Lower lobe of right lung (tissue), 2 donors: Measurements from ENCODE around the gene CACNB2. TPM values are rescaled to one million over a fixed set of nuclear protein-coding genes. Genes with fewer than 3 reads are reported as not detected.

Experiments
- ATAC-seq, 2 donors: fragments of 200-7000 bp; cut with Tn5 transposase; one replicate each; pipeline ENCODE4 v1.9.1; 2020 to 2022; ENCODE audit warnings: mild to moderate bottlenecking in 2 of 2, moderate library complexity in 2 of 2
- DNase-seq: peaks from one replicate; pipeline ENCODE4 v3.0.0-alpha.2; 2020
- H3K27ac ChIP-seq: fragments of 200-600 bp; one replicate; pipeline ENCODE4 v1.8.0; 2022
- H3K27me3 ChIP-seq: fragments of 200-600 bp; one replicate; pipeline ENCODE4 v1.8.0; 2022; ENCODE audit warnings: low read depth
- H3K36me3 ChIP-seq: fragments of 200-600 bp; one replicate; pipeline ENCODE4 v1.8.0; 2022; ENCODE audit warnings: mild to moderate bottlenecking
- H3K4me1 ChIP-seq: fragments of 200-600 bp; one replicate; pipeline ENCODE4 v1.8.0; 2022
- H3K4me3 ChIP-seq: fragments of 200-600 bp; one replicate; pipeline ENCODE4 v1.8.0; 2022; ENCODE audit warnings: mild to moderate bottlenecking
- H3K9me3 ChIP-seq: fragments of 200-600 bp; one replicate; pipeline ENCODE4 v1.8.0; 2022
- intact Hi-C: fragments of 100-400 bp; cut with DNase I; formaldehyde crosslinking; loops from one replicate; pipeline ENCODE4 v1.11.0; 2022
- total RNA-seq: library from RNA; stranded (reverse); fragmentation: NEBNext Ultra II Directional; extraction: Animal tissue kit (Norgen Biotek cat#: 25700); gene quantifications from one replicate; pipeline ENCODE4 v1.2.1, GENCODE V29; 2021
- TF ChIP-seq, protein P1 (sequence below): fragments of 200-600 bp; IDR thresholded peaks from one replicate; pipeline ENCODE4 v1.8.0; 2022; ENCODE audit warnings: antibody characterized with exemption, mild to moderate bottlenecking
- donor health status: DM: no; HTN: yes; CAD: no; lungs with severe emphysema.

CACNB2 gene
- total RNA-seq, 1 donor from 2014 or later: 1.4 TPM

DNA sequence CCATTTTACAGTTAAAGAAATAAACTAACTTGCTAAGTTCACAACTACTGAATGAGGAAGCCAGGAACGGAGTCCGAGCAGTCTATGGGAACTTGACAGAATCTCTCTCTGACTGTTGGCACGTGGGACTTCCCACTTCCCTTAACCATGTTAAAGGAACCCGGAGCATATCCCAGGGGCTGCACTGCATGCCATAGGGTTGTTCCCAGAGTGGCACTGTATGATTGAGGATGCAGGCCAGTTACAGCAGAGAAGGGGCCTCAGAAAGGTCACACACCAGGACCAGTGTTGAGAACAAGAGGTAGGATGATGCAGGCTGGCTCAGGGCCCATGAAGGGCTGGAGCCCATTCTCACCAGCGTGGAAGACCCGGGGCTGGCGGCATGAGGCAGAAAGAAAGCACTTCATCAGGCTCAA is 309.4 kb downstream of the CACNB2 start:
- no peaks in the 10 kb centered on the region for H3K9me3 ChIP-seq
- DNase-seq: no peak
- H3K27ac ChIP-seq: no peak overlapping the region
- H3K36me3 ChIP-seq: no peaks in the 10 kb centered on the region
- H3K27me3 ChIP-seq: no peaks in the 10 kb centered on the region
- intact Hi-C loops: no loop called here
- TF ChIP-seq, protein P1, sequence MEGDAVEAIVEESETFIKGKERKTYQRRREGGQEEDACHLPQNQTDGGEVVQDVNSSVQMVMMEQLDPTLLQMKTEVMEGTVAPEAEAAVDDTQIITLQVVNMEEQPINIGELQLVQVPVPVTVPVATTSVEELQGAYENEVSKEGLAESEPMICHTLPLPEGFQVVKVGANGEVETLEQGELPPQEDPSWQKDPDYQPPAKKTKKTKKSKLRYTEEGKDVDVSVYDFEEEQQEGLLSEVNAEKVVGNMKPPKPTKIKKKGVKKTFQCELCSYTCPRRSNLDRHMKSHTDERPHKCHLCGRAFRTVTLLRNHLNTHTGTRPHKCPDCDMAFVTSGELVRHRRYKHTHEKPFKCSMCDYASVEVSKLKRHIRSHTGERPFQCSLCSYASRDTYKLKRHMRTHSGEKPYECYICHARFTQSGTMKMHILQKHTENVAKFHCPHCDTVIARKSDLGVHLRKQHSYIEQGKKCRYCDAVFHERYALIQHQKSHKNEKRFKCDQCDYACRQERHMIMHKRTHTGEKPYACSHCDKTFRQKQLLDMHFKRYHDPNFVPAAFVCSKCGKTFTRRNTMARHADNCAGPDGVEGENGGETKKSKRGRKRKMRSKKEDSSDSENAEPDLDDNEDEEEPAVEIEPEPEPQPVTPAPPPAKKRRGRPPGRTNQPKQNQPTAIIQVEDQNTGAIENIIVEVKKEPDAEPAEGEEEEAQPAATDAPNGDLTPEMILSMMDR: no peak
- ATAC-seq: peak in 1 of 2 donors; percentile 48
- no peaks in the 10 kb centered on the region for H3K4me1 ChIP-seq
- no peak overlapping the region for H3K4me3 ChIP-seq

DNA sequence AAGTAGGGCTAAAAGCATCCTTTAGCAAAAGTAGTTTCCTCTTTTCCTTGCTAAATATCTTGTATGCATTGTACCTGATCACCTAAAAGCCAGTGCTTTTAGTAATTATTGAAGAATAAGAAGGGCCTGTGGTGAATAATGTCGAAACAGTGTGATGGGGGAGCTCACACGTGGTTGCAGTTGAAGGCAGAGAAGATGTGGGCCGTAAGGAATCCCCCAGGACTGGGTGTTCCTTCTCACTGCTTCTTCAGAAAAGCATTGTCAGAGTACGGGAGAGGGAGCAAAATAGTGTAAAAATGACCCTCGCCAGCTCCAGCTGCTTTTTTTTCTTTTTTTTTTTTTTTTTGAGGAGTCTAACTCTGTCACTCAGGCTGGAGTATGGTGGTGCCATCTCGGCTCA is 310.1 kb downstream of the CACNB2 start:
- intact Hi-C loops: no loop called here
- no peaks in the 10 kb centered on the region for H3K9me3 ChIP-seq

DNA sequence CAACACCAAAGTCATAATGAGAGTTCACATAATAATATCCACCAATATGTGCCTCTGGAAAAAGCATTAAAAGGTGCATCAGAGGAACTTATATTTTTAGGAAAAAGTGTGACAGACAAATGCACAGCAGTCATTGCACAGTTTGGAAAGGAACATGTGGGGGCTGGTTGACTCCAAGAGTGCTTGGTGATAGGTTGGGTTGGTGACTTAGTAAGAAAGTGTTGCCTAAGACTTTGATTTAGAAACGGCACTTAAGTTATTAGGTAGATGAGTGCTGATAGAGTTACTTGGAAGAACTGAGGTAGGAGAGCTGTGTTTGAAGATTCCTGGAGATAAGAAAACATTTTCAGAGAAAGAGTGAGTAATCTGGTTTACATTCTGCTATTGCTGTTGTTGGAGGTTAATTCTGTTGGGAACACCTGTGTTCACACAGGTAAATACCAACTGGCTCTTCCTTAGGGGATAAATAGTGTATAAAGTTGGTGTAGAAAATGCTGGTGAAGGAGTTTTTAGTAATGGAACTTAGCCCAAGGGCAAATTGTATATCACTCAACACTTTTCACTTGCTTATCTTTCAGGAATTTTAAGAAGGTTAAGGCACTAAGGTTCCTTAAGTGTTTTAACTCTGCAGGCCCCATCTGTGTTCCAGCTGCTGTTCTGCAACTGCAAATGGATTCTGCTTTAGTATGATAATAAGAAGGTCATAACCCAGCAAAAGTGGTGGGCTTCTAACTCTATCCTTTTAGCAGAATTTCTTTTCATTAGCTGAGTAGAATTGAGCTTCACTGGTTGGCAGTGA is 315.1 kb downstream of the CACNB2 start:
- intact Hi-C loops: no loop called here
- Histone ChIP-seq H3K4me1 (no peaks in the 10 kb centered on the region), H3K9me3 (no peaks in the 10 kb centered on the region), H3K4me3 (no peak overlapping the region), H3K27me3 (no peaks in the 10 kb centered on the region), H3K27ac (no peak overlapping the region), H3K36me3 (no peaks in the 10 kb centered on the region)
- no peak for DNase-seq
- TF ChIP-seq, protein P1: no peak
- ATAC-seq: no peak

More for the DNA sequence above, 310.1 kb downstream of the CACNB2 start:
- Histone ChIP-seq H3K4me3 (no peak overlapping the region), H3K27ac (no peak overlapping the region), H3K4me1 (no peaks in the 10 kb centered on the region), H3K27me3 (no peaks in the 10 kb centered on the region), H3K36me3 (no peaks in the 10 kb centered on the region)
- DNase-seq (no peak), ATAC-seq (no peak)
- TF ChIP-seq, protein P1: no peak

DNA sequence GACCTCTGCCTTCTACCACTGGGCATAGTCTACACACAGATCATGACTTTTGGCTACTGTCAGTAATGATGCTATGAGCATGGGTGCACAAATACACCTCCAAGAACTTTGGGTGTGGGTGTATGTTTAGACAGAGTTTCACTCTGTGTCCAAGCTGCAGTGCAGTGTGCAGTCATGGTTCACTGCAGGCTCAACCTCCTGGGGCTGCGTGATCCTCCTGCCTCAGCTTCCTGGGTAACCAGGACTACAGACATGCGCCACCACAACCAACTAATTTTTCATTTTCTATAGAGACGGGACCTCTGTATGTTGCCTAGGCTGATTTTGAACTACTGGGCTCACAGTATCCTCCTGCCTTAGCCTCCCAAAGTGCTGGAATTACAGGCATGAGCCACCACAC is 316.8 kb downstream of the CACNB2 start:
- ATAC-seq (no peak), DNase-seq (no peak)
- no peaks in the 10 kb centered on the region for H3K36me3 ChIP-seq
- no peaks in the 10 kb centered on the region for H3K4me1 ChIP-seq
- H3K9me3 ChIP-seq: no peaks in the 10 kb centered on the region
- intact Hi-C loops: no loop called here
- TF ChIP-seq, protein P1: no peak
- H3K4me3 ChIP-seq: no peak overlapping the region
- H3K27ac ChIP-seq: no peak overlapping the region
- no peaks in the 10 kb centered on the region for H3K27me3 ChIP-seq

DNA sequence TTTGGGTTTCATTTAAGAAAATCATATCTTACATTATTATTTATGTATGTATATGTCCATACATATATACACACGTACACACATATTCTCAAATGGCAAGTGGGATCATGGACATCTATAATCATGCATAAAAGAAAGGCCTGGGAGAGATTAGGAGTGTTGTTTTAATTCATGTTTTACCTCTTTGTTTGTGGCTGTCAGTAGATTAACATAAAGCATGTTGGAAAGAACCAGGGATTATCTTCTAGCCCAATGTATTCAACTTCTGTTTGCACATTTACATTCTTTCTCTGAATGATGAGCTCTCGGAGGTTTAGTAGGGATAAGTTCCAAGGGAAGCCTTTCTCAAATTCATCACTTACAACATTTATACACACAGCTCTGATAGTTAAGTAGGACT is 319.8 kb downstream of the CACNB2 start:
- H3K9me3 ChIP-seq: no peaks in the 10 kb centered on the region

More for the DNA sequence above, 319.8 kb downstream of the CACNB2 start:
- Histone ChIP-seq H3K27ac (no peak overlapping the region), H3K4me1 (no peaks in the 10 kb centered on the region), H3K36me3 (no peaks in the 10 kb centered on the region), H3K4me3 (no peak overlapping the region), H3K27me3 (no peaks in the 10 kb centered on the region)
- TF ChIP-seq, protein P1: no peak
- intact Hi-C loops: no loop called here
- DNase-seq (no peak), ATAC-seq (no peak)
